Effector memory CD4-positive, alpha-beta T cell (primary cell): Measurements from ENCODE around the gene CERK.

Experiments
- DNase-seq, 3 donors: peaks; one replicate each; pipeline ENCODE4 v3.0.0-alpha.2; 2020
- H3K27ac ChIP-seq: 2 replicates; pipeline ENCODE4 v1.7.0; 2013; ENCODE audit warnings: mild to moderate bottlenecking, low read length, moderate library complexity; ENCODE audit not compliant: insufficient read depth, poor library complexity, severe bottlenecking
- H3K27me3 ChIP-seq: replicated peaks from 2 replicates; pipeline ENCODE4 v1.7.0; 2013; ENCODE audit warnings: mild to moderate bottlenecking, low read length; ENCODE audit not compliant: insufficient read depth, control insufficient read depth, poor library complexity, severe bottlenecking
- H3K36me3 ChIP-seq: 2 replicates; pipeline ENCODE4 v1.7.0; 2013; ENCODE audit warnings: mild to moderate bottlenecking, low read length, moderate library complexity; ENCODE audit not compliant: control insufficient read depth, insufficient read depth
- H3K4me1 ChIP-seq: 2 replicates; pipeline ENCODE4 v1.7.0; 2013; ENCODE audit warnings: low read length, mild to moderate bottlenecking; ENCODE audit not compliant: control insufficient read depth, insufficient read depth, poor library complexity, severe bottlenecking
- H3K4me3 ChIP-seq: 2 replicates; pipeline ENCODE4 v1.7.0; 2013; ENCODE audit warnings: low read length, low read depth, mild to moderate bottlenecking; ENCODE audit not compliant: insufficient read depth, poor library complexity, severe bottlenecking
- H3K9me3 ChIP-seq: 2 replicates; pipeline ENCODE4 v1.7.0; 2013; ENCODE audit warnings: mild to moderate bottlenecking, low read length, moderate library complexity; ENCODE audit not compliant: control insufficient read depth

The CERK gene

GRCh38 chr22:46706060-46706459 lies 32.0 kb downstream of the CERK start:
- Histone ChIP-seq H3K4me3 (no peak overlapping the region), H3K27me3 (no peaks in the 10 kb centered on the region), H3K27ac (no peak overlapping the region), H3K9me3 (no peaks in the 10 kb centered on the region), H3K36me3 (peaks cover 89% of the 10 kb centered on the region), H3K4me1 (no peaks in the 10 kb centered on the region)
- DNase-seq, result no peak

DNA sequence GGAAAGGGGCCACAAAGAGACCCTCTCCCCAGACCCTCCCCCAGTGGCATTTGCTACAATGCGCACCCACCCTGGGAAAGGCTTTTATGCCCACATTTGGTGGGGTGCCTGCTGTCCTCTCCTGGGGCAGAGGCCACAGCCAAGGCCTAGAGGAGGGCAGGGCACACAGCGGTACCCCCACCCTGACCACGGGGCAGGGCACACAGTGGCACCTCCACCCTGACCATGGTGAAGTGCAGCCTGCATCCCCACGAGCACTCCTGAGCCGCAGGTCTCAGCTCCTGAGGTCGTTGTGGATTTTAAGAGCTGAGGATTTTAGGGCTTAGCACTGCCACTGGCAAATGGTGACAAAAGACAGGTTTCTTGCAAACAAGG lies 34.1 kb downstream of the CERK start:
- Histone ChIP-seq H3K4me1 (no peaks in the 10 kb centered on the region), H3K27me3 (no peaks in the 10 kb centered on the region), H3K9me3 (no peaks in the 10 kb centered on the region), H3K36me3 (peaks cover 88% of the 10 kb centered on the region), H3K27ac (peak overlapping the region; percentile 25), H3K4me3 (no peak overlapping the region)
- DNase-seq, result no peak

- Histone ChIP-seq H3K9me3 (no peaks in the 10 kb centered on the region), H3K27ac (no peak overlapping the region), H3K27me3 (no peaks in the 10 kb centered on the region), H3K4me3 (no peak overlapping the region), H3K36me3 (peaks cover 87% of the 10 kb centered on the region), H3K4me1 (no peaks in the 10 kb centered on the region)
- DNase-seq, result no peak
Observed at GRCh38 chr22:46703171-46703995, 34.7 kb downstream of the CERK start.

GRCh38 chr22:46701262-46701661 lies 36.8 kb downstream of the CERK start:
- Histone ChIP-seq H3K27ac (no peak overlapping the region), H3K27me3 (no peaks in the 10 kb centered on the region), H3K36me3 (peaks cover 87% of the 10 kb centered on the region), H3K4me3 (no peak overlapping the region), H3K9me3 (no peaks in the 10 kb centered on the region), H3K4me1 (no peaks in the 10 kb centered on the region)
- no peak for DNase-seq

DNA sequence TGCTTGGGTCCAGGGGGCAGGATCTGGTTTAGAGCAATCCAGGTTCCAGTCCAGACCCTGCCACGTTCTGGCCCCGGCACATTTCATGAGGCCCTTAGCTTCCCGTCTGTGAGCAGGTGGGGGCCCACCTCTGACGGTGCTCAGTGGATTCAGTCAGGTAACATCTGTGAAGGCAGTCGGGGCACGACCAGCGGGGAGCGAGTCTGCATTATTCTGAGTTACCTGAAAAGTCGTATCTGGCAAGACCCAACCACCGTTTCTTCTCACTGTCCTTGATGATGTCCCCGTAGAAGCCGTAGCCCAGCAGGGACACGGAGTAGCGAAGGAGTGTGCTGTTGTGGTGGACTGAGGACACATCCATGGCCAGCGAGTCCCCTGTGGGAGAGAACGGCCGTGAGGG lies 39.0 kb downstream of the CERK start:
- no peak overlapping the region for H3K4me3 ChIP-seq
- no peaks in the 10 kb centered on the region for H3K9me3 ChIP-seq
- H3K27ac ChIP-seq, result no peak overlapping the region
- DNase-seq, result no peak
- no peaks in the 10 kb centered on the region for H3K4me1 ChIP-seq
- H3K36me3 ChIP-seq, result peaks cover 92% of the 10 kb centered on the region
- no peaks in the 10 kb centered on the region for H3K27me3 ChIP-seq

DNA sequence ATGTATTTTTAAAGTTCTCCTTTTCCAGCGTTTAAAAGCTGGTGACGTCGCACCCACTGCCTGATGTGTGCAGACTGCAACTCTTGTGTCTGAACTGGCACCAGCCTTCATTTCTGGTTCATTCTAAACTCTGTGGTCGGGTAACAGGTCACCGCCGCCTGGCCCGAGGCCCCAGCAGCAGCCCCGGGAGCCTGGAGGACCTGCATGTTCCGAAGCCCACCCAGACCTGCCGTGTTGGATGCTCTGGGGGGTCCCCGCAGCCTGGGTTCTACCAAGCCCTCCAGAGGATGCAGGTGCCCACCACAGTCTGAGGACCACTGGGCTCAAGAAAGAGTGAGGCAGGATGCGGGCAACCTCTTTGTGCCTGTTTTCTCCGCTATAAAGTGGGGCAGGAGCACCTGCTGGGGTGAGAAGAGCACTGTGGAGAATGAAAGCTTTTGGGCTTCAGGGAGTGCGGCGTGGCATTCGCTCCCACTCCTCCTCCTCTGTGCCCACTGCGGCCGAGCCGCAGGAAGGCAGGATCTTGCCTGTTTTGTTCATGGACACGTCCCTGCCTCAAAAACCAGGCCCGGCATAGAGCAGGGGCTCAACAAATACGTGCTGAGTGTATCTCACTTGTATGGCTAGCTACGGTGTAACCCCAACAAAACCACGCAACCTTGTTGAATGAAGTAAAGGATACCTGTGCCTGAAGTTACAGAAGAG lies 40.1 kb downstream of the CERK start:
- DNase-seq, result no peak
- no peak overlapping the region for H3K27ac ChIP-seq
- H3K4me3 ChIP-seq, result no peak overlapping the region
- H3K9me3 ChIP-seq, result no peaks in the 10 kb centered on the region
- no peaks in the 10 kb centered on the region for H3K27me3 ChIP-seq
- no peaks in the 10 kb centered on the region for H3K4me1 ChIP-seq
- H3K36me3 ChIP-seq, result peaks cover 92% of the 10 kb centered on the region

- Histone ChIP-seq H3K36me3 (peaks cover 85% of the 10 kb centered on the region), H3K27me3 (no peaks in the 10 kb centered on the region), H3K4me3 (no peak overlapping the region), H3K27ac (no peak overlapping the region), H3K9me3 (no peaks in the 10 kb centered on the region), H3K4me1 (no peaks in the 10 kb centered on the region)
- DNase-seq, result no peak
Observed at GRCh38 chr22:46696614-46697013, 41.4 kb downstream of the CERK start.

DNA sequence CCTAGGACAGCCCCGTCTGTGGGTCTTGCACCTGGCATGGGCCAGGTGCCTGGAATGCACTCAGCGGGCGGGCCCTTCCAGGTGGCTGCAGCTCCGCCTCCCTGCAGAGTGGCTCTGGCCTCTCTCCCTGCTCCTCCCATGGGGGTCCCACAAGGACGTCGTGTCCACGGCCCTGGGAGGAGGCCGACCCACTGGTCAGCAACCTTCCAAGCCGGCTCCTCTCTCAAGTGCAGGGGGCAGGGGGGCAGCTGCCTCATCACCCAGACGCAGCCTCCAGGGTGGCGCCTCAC lies 41.9 kb downstream of the CERK start:
- H3K4me3 ChIP-seq, result no peak overlapping the region
- H3K27me3 ChIP-seq, result no peaks in the 10 kb centered on the region
- H3K9me3 ChIP-seq, result no peaks in the 10 kb centered on the region
- H3K4me1 ChIP-seq, result no peaks in the 10 kb centered on the region
- H3K27ac ChIP-seq, result no peak overlapping the region
- no peak for DNase-seq
- H3K36me3 ChIP-seq, result peaks cover 85% of the 10 kb centered on the region

DNA sequence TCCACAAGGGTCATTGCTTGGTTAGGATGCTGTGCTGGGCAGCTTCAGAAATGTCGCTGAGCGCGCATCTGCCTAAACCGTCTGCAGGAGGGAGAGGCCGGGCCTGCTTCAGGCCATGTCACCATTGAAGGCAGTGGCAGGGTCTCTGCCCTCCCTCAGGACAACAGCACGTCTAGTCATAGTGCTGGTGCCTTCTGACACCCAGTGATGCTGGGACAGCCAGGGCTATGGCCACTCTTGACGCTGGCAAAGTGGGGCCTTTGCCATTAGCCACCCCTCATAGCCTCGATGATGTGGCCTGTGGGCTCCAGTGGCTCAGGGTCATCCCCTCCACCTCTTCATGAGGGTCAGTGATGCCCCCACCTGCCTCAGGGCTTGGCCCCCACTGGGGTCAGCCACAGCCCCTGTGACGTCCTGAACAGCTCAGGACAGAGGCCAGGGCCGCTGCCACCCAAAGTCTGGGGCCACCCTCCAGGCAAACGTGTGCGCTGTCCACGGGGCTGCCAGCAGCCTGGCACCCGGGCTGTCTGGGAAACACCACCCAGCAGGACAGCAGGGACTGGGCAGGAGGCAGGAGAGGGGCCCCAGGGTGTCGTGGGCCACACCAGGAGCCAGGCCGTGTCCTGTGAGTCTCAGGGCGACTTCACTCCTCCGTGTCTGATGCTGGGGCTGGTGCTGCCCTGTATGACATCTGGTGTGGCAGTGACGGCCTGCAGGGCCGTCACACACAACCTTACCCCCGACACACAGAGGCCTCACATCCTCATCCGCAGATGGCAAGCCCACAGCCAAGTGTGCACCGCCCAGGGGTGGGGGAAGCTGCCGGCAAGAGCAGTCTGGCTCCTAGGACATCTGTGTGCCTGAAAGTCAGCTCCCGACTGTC lies 42.5 kb downstream of the CERK start:
- H3K27me3 ChIP-seq, result no peaks in the 10 kb centered on the region
- DNase-seq, result no peak
- no peak overlapping the region for H3K27ac ChIP-seq
- no peaks in the 10 kb centered on the region for H3K9me3 ChIP-seq
- no peaks in the 10 kb centered on the region for H3K4me1 ChIP-seq
- peaks cover 85% of the 10 kb centered on the region for H3K36me3 ChIP-seq
- no peak overlapping the region for H3K4me3 ChIP-seq
